Inflammatory macrophage (primary cell): Measurements from ENCODE around the gene POLR2C.
A peak's percentile ranks its signal among the peaks of the same experiment; 100 is the strongest.

Source experiments
- DNase-seq, 2 donors: peaks; one replicate each; pipeline ENCODE4 v3.0.0-alpha.2; 2020 to 2022

POLR2C gene

GRCh38 chr16:57504491-57504890 is 42.0 kb downstream of the POLR2C start:
- DNase-seq = no peak

- DNase-seq = no peak
These were observed 42.7 kb downstream of the POLR2C start for GRCh38 chr16:57505169-57505568.

- no peak for DNase-seq
These were observed 44.9 kb downstream of the POLR2C start for GRCh38 chr16:57507136-57508034.

GRCh38 chr16:57508035-57508425 is 45.6 kb downstream of the POLR2C start:
- no peak for DNase-seq

GRCh38 chr16:57509231-57509923 is 46.9 kb downstream of the POLR2C start:
- DNase-seq = no peak

- no peak for DNase-seq
These were observed 47.8 kb downstream of the POLR2C start for GRCh38 chr16:57510016-57510871.

- DNase-seq = no peak
These were observed 50.0 kb downstream of the POLR2C start for GRCh38 chr16:57512296-57513001.

GRCh38 chr16:57513371-57514102 is 51.1 kb downstream of the POLR2C start:
- no peak for DNase-seq

- DNase-seq = no peak
These were observed 51.9 kb downstream of the POLR2C start for GRCh38 chr16:57514371-57514770.

GRCh38 chr16:57514791-57515600 is 52.5 kb downstream of the POLR2C start:
- no peak for DNase-seq

GRCh38 chr16:57516176-57516725 is 53.8 kb downstream of the POLR2C start:
- DNase-seq = no peak

GRCh38 chr16:57516773-57517172 is 54.3 kb downstream of the POLR2C start:
- DNase-seq = no peak

GRCh38 chr16:57517397-57518367 is 55.2 kb downstream of the POLR2C start:
- no peak for DNase-seq

GRCh38 chr16:57518520-57518919 is 56.0 kb downstream of the POLR2C start:
- DNase-seq = no peak

- DNase-seq = no peak
These were observed 56.4 kb downstream of the POLR2C start for GRCh38 chr16:57518922-57519321.

GRCh38 chr16:57519796-57520360 is 57.4 kb downstream of the POLR2C start:
- peak; percentile 57 to 68 for DNase-seq
